Adrenal gland (tissue), 5 donors: ENCODE data around the gene DDX47.

Experiments
- POLR2A ChIP-seq, 2 donors: fragments of 450-650 bp; IDR thresholded peaks; one replicate each; pipeline ENCODE4 v1.6.1; 2017; ENCODE audit warnings: antibody characterized with exemption in 2 of 2, mild to moderate bottlenecking in 2 of 2, moderate library complexity in 1 of 2
- TF ChIP-seq, protein P1 (sequence below), 6 experiments: fragments of 450-650 bp in 4 of 6; fragments of 200-600 bp in 2 of 6; sonication (generic) in 1 of 6; IDR thresholded peaks; 1 replicate in 5 of 6; 2 replicates in 1 of 6; pipeline versions ENCODE4 v1.5.1 to v1.8.0; 2016 to 2021; ENCODE audit warnings: antibody characterized with exemption in 6 of 6, mild to moderate bottlenecking in 2 of 6, moderate library complexity in 1 of 6
- donor health status: DM: no; HTN: no; CAD: no.

DNA sequence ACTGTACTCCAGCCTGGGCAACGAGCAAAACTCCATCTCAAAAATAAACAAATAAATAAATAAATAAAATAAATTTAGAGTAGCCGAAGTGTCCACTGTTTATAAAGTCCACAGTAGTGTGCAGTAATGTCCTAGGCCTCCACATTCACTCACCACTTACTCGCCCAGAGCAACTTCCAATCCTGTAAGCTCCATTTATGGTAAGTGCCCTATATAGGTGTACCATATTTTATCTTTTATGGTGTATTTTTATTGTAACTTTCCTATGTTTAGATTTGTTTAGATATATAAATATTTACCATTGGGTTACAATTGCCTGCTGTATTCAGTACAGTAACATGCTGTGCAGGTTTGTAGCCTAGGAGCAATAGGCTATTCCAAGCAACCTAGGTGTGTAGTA, 40.3 kb downstream of the DDX47 start:
- TF ChIP-seq POLR2A (IDR thresholded peaks at IDR 0.05), result no peak
- TF ChIP-seq, protein P1, sequence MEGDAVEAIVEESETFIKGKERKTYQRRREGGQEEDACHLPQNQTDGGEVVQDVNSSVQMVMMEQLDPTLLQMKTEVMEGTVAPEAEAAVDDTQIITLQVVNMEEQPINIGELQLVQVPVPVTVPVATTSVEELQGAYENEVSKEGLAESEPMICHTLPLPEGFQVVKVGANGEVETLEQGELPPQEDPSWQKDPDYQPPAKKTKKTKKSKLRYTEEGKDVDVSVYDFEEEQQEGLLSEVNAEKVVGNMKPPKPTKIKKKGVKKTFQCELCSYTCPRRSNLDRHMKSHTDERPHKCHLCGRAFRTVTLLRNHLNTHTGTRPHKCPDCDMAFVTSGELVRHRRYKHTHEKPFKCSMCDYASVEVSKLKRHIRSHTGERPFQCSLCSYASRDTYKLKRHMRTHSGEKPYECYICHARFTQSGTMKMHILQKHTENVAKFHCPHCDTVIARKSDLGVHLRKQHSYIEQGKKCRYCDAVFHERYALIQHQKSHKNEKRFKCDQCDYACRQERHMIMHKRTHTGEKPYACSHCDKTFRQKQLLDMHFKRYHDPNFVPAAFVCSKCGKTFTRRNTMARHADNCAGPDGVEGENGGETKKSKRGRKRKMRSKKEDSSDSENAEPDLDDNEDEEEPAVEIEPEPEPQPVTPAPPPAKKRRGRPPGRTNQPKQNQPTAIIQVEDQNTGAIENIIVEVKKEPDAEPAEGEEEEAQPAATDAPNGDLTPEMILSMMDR (IDR thresholded peaks at IDR 0.05), result no peak
